OCI-LY7 (cell line): ENCODE data around the gene KIF25. TPM values are rescaled to one million over a fixed set of nuclear protein-coding genes. Genes with fewer than 3 reads are reported as not detected.

Experiments used
- BruUV-seq: library from RNA; stranded (reverse); fragments of 400-500 nt; replicated peaks from 2 replicates; lab custom pipeline; 2021; lab: Mats Ljungman, UMichigan
- CTCF ChIA-PET: fragments of 300-600 bp; sonication (Branson Sonifier 250); formaldehyde crosslinking; loops from one replicate; lab custom pipeline; 2022; ENCODE audit warnings: antibody characterized with exemption; ENCODE audit not compliant: unreplicated experiment; lab: Charles Lee
- POLR2A ChIA-PET: fragments of 300-600 bp; sonication (Branson Sonifier 250); formaldehyde crosslinking; loops from one replicate; lab custom pipeline; 2022; ENCODE audit warnings: antibody characterized with exemption; lab: Charles Lee
- DNase-seq: peaks from one replicate; pipeline ENCODE4 v3.0.0-alpha.2; 2015; ENCODE audit warnings: low spot score
- H2AFZ ChIP-seq: fragments of 200-600 bp; sonication (generic), shearing (Covaris generic); 2 replicates; pipeline ENCODE4 v1.6.1; 2014; ENCODE audit warnings: mild to moderate bottlenecking, antibody characterized with exemption, low read length, moderate library complexity
- H3K27ac ChIP-seq: fragments of 200-600 bp; sonication (generic); 2 replicates; pipeline ENCODE4 v1.5.1; 2014; ENCODE audit warnings: mixed run types, low read depth, mild to moderate bottlenecking, moderate library complexity, low read length, inconsistent platforms; ENCODE audit not compliant: poor library complexity, severe bottlenecking
- H3K36me3 ChIP-seq: fragments of 200-600 bp; sonication (generic); 2 replicates; pipeline ENCODE4 v1.6.1; 2014; ENCODE audit warnings: mild to moderate bottlenecking, antibody characterized with exemption, low read length, moderate library complexity, mixed read lengths; ENCODE audit not compliant: insufficient read depth
- H3K4me1 ChIP-seq: fragments of 200-600 bp; sonication (generic); 2 replicates; pipeline ENCODE4 v1.5.1; 2014; ENCODE audit warnings: mild to moderate bottlenecking, low read length; ENCODE audit not compliant: insufficient read depth, poor library complexity, severe bottlenecking
- H3K4me2 ChIP-seq: fragments of 200-600 bp; sonication (generic); 2 replicates; pipeline ENCODE4 v1.6.1; 2014; ENCODE audit warnings: mild to moderate bottlenecking, low read length
- H3K4me3 ChIP-seq: fragments of 200-600 bp; sonication (generic); 2 replicates; pipeline ENCODE4 v1.5.1; 2014; ENCODE audit warnings: mild to moderate bottlenecking, low read depth, low read length; ENCODE audit not compliant: poor library complexity, severe bottlenecking
- H3K79me2 ChIP-seq: fragments of 200-600 bp; sonication (generic); 2 replicates; pipeline ENCODE4 v1.6.1; 2016; ENCODE audit warnings: low read depth, mild to moderate bottlenecking, low read length, moderate library complexity, mixed read lengths; ENCODE audit not compliant: insufficient read depth
- H3K9me2 ChIP-seq: fragments of 200-600 bp; sonication (generic); 2 replicates; pipeline ENCODE4 v1.6.1; 2016; ENCODE audit warnings: mild to moderate bottlenecking, low read length, mixed read lengths; ENCODE audit not compliant: insufficient read depth
- H3K9me3 ChIP-seq: fragments of 200-600 bp; sonication (generic); 2 replicates; pipeline ENCODE4 v1.6.1; 2014; ENCODE audit warnings: mild to moderate bottlenecking, mixed run types, low read length, mixed read lengths
- H4K20me1 ChIP-seq: fragments of 200-600 bp; sonication (generic); 2 replicates; pipeline ENCODE4 v1.6.1; 2014; ENCODE audit warnings: mild to moderate bottlenecking, antibody characterized with exemption, low read length, moderate library complexity, mixed read lengths; ENCODE audit not compliant: insufficient read depth
- EZH2phosphoT487 ChIP-seq: fragments of 200-600 bp; sonication (generic); IDR thresholded peaks from 2 replicates; pipeline ENCODE4 v1.6.1; 2018; ENCODE audit warnings: low read depth, borderline replicate concordance, mild to moderate bottlenecking, mixed run types, antibody characterized with exemption, low read length, moderate library complexity, mixed read lengths
- intact Hi-C: fragments of 100-400 bp; cut with micrococcal nuclease; formaldehyde crosslinking; loops from one replicate; pipeline ENCODE4 v1.10.0; 2022; ENCODE audit not compliant: unreplicated experiment
- total RNA-seq, 2 experiments: library from RNA; depleted of rRNA in 1 of 2; stranded (reverse); fragments of >200 nt in 1 of 2; shearing (Covaris generic) in 1 of 2; gene quantifications; 2 replicates each; pipeline ENCODE4 v1.2.3, GENCODE V29; 2014 to 2022
- TF ChIP-seq, protein P1 (sequence below): fragments of 200-600 bp; sonication (generic); conservative IDR thresholded peaks from 2 replicates; pipeline ENCODE4 v1.5.1; 2014; ENCODE audit warnings: mild to moderate bottlenecking, antibody characterized with exemption, low read length, moderate library complexity, mixed read lengths

Gene KIF25
- total RNA-seq, 2 experiments from 2014 or later, result not detected

DNA sequence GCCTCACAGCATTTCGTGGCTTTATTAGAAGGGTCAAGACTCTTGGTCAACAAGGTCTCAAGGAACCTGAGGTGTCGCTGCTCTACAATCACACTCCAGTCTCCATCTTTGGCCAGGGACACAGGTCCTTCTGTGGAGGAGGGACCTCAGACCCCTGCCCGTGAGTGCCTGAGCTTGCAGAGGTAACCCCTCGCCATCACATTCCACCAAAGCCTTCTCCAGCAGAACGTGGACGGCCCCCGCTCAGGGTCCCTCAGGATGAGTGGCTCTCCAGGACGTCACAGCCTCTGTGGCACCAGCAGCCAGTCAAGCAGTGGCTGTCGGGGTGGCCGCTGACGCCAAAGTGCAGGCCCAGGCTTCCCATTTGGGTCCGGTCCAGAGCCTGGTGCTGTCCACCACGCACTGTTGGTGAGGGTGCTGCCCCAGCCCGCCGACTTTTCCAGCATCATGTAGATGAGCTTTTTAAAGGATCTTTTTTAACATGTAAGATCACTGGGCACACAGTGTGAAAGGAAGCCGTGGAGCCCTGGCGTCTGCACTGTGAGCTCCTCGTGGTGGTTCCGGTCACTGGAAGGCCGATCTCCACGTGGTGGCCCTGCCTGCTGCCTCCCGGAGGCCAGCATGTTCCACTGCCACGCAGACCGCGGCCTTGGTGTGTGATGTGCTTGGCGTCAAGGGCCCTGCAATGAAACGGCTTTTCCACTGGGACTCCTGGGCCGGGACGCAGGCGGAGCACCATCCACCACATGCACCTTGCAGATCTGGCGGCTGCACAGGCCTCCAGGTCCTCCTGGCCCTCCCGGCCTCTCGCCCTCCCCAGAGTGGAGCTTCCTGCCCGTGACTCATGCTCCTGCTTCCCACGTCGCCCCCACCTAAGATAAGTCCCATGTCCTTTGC is 8.3 kb upstream of the KIF25 start:
- Histone ChIP-seq H3K79me2 (no peaks in the 10 kb centered on the region), H2AFZ (no peak overlapping the region), H3K36me3 (no peaks in the 10 kb centered on the region), H3K4me2 (no peak overlapping the region), H3K4me3 (no peak overlapping the region), H3K4me1 (no peaks in the 10 kb centered on the region), H3K9me2 (no peaks in the 10 kb centered on the region), H3K27ac (no peak overlapping the region), H4K20me1 (no peaks in the 10 kb centered on the region), H3K9me3 (no peaks in the 10 kb centered on the region)
- BruUV-seq, result no TSS peak
- ChIA-PET POLR2A (no interaction called here), CTCF (no interaction called here)
- no peak for DNase-seq
- TF ChIP-seq EZH2phosphoT487, result no peak
- TF ChIP-seq, protein P1, sequence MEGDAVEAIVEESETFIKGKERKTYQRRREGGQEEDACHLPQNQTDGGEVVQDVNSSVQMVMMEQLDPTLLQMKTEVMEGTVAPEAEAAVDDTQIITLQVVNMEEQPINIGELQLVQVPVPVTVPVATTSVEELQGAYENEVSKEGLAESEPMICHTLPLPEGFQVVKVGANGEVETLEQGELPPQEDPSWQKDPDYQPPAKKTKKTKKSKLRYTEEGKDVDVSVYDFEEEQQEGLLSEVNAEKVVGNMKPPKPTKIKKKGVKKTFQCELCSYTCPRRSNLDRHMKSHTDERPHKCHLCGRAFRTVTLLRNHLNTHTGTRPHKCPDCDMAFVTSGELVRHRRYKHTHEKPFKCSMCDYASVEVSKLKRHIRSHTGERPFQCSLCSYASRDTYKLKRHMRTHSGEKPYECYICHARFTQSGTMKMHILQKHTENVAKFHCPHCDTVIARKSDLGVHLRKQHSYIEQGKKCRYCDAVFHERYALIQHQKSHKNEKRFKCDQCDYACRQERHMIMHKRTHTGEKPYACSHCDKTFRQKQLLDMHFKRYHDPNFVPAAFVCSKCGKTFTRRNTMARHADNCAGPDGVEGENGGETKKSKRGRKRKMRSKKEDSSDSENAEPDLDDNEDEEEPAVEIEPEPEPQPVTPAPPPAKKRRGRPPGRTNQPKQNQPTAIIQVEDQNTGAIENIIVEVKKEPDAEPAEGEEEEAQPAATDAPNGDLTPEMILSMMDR, result no peak
- intact Hi-C loops, result no loop called here

DNA sequence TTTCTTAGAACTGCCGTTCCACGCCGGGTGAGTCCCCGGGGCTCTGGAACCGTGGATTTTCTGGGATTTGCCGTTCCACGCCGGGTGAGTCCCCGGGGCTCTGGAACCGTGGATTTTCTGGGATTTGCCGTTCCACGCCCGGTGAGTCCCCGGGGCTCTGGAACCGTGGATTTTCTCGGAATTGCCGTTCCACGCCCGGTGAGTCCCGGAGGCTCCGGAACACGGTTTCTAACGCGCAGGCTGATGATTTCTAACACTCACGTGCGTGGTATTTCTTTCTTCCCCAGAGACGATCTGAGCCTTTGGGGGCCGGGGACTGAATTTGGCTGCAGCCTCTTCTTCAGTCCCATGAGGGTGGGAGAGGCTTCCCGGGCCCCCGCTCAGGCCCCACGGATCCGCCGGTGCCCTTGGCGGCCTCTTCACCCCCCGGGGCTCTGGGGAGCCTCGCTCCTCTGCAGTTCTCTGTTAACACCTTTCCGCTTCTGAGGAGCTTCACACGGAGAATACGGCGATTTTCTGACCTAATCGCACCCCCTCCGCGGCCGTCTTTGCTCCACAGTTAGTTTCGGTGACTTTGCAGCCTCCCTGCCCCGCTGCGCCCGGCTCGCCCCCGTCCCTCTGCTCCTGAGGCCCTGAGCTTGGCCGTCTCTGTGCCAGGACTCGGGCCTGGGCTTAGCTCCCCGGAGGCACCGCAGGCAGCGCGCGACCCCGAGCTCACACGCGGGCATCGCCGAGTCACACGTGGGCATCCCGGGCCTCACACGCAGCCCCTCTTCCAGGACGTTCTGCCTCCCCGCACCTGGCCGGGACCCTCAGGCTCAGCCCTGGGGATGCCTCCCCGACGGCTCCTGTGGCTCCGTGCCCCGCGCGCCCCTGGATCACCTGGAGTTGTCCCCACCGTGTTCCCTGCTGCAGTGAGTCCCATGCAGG is 7.2 kb upstream of the KIF25 start:
- Histone ChIP-seq H2AFZ (no peak overlapping the region), H3K27ac (no peak overlapping the region), H3K4me3 (no peak overlapping the region), H3K9me3 (no peaks in the 10 kb centered on the region), H3K36me3 (no peaks in the 10 kb centered on the region), H3K9me2 (no peaks in the 10 kb centered on the region), H3K4me2 (no peak overlapping the region), H3K4me1 (no peaks in the 10 kb centered on the region), H4K20me1 (no peaks in the 10 kb centered on the region), H3K79me2 (no peaks in the 10 kb centered on the region)
- TF ChIP-seq EZH2phosphoT487, result no peak
- TF ChIP-seq, protein P1, result no peak
- POLR2A ChIA-PET, result interaction anchor here (0.7 kb wide), 1 partner anchor 286 kb away, joined by 3 read pairs; no protein-coding TSS in a partner anchor
- no peak for DNase-seq
- intact Hi-C loops, result no loop called here
- no TSS peak for BruUV-seq
- CTCF ChIA-PET, result no interaction called here
